ENCODE data around the gene MAGEB2. TPM values are rescaled to one million over a fixed set of nuclear protein-coding genes. Genes with fewer than 3 reads are reported as not detected.

Gene MAGEB2, protein sequence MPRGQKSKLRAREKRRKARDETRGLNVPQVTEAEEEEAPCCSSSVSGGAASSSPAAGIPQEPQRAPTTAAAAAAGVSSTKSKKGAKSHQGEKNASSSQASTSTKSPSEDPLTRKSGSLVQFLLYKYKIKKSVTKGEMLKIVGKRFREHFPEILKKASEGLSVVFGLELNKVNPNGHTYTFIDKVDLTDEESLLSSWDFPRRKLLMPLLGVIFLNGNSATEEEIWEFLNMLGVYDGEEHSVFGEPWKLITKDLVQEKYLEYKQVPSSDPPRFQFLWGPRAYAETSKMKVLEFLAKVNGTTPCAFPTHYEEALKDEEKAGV
- not detected in 2 replicates for total RNA-seq

DNA sequence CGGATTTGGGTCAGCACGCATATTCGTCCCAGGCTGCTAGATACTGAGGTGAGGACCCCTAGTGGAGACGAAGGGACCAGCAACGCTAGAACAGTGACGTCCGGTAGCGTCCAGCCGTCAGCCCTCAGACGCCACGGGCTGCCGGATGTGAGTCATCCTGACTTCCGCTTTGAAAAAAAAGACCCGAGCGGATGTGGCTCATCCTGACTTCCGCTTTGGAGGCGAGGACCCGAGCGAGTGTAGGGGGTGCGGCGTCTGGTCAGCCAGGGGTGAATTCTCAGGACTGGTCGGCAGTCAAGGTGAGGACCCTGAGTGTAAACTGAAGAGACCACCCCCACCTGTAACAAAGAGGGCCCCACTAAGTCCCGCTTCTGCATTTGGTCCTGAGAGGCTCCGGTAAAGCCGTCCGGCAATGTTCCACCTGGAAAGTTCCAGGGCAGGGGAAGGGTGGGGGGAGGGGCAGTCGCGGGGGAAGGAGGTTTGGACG is at the start of gene MAGEB2:
Gene MAGEB2, plus strand, starts transcription at position 207 of the 487 bp plus-strand sequence. CDS start 3,018 bp downstream, outside the sequence.

GRCh38 chrX:30230395-30230794 is 15.0 kb downstream of the MAGEB2 start, which contains the start of gene MAGEB3:
Gene MAGEB3, plus strand, starts transcription at chrX:30230657. Its CDS starts 5,268 bp downstream, at chrX:30235925.

DNA sequence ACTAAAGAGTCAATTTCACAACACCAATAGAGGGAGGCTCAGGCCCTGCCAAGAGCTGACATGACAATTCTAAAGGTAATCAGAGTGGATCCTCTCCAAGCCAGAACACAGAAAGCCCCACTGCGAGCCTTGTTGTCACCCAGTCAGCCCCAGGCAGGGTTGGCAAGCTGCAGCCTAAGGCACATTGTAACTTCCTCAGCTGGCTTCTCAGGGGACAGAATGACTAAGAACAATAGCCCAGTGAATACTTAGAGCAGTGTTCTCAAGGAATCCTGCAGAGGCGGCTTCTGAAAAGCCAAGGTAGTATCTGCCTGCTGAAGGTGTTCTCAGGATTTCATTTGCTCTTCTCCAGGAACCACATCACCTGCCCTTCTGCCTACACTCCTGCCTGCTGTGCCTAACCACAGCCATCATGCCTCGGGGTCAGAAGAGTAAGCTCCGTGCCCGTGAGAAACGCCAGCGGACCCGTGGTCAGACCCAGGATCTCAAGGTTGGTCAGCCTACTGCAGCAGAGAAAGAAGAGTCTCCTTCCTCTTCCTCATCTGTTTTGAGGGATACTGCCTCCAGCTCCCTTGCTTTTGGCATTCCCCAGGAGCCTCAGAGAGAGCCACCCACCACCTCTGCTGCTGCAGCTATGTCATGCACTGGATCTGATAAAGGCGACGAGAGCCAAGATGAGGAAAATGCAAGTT is 26.5 kb downstream of the MAGEB2 start, which contains the start of gene MAGEB4:
Gene MAGEB4, plus strand, starts transcription at position 277 of the 692 bp plus-strand sequence. Its CDS starts 136 bp downstream, at position 413.

DNA sequence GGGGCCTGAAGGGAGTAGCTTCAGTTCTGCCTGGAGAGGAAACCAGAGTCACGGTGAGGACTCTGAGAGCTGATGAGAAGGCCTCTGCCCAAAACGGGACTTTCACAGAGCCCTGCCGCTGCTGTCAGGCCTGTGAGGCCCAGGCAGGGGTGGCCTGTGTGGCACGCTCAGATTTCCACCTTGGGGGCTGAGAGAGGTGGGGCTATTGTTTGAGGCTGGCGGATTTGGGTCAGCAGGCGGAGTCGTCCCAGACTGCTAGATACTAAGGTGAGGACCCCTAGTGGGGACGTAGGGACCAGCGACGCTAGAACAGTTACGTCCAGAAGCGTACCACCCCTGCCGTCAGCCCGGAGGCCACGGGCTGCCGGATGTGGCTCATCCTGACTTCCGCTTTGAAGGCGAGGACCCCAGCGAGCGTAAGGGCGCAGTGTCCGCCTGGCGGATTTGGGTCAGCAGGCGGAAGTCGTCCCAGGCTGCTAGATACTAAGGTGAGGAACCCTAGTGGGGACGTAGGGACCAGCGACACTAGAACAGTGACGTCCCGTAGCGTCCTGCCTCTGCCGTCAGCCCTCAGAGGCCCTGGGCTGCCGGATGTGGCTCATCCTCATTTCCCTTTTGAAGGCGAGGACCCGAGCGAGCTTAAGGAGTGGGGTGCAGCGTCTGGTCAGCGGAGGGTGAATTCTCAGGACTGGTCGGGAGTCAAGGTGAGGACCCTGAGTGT is 31.6 kb downstream of the MAGEB2 start, which contains the start of gene MAGEB1:
Gene MAGEB1, plus strand, starts transcription at position 378 of the 721 bp plus-strand sequence. CDS start 3,348 bp downstream, outside the sequence.

Other genes with a start within 250 kb of the MAGEB2 start
- gene MAGEB3, start 15.1 kb downstream of the MAGEB2 start, total RNA-seq = not detected in 2 replicates
- gene MAGEB4, start 26.4 kb downstream of the MAGEB2 start, total RNA-seq = not detected in 2 replicates
- gene MAGEB1, start 31.6 kb downstream of the MAGEB2 start, total RNA-seq = not detected in 2 replicates
- gene NR0B1, start 93.8 kb downstream of the MAGEB2 start, total RNA-seq = not detected in 2 replicates

Data from mammary microvascular endothelial cell (primary cell).